ENCODE data around the gene RHBDF1.

DNA sequence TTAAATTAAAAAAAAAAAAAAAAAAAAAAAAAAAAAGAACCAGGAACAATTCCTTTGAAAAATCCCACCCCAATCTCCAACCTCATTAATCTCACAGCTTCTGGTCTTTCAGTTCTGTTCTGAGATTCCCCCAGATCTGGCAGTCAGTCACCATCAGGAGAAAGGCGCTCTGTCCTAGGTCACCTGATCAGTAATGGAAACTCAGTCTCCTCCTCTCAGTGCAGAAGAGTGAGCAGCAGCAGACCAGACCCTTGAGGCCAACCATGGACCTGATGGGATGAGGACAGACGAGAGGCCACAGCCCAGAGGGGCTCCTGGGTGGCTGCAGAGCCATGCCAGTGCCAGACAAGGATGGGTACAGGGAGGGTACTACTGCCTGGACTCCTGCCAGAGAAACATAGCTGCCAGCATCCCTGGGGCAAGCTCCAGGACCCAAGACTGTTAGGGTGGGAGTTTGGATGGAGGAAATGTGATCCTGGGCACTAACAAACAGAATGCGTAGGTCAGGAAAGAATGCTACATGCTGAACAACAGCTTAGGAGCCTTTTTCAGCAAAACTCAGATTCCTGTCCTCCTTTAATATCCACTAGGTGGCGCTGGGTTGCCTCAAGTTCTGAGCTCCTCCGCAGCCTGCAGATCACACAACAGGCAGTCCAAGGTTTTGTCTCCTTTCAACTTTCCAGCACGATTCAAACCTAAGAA lies 34.3 kb upstream of the RHBDF1 start:
- TF ChIP-seq ARNTL (CRISPR knock-in tag; IDR thresholded peaks at IDR 0.05; ENCODE audit: borderline replicate concordance, low read depth) (no peak), TOX (CRISPR knock-in tag; IDR thresholded peaks at IDR 0.05; ENCODE audit: borderline replicate concordance) (no peak), POU6F1 (CRISPR knock-in tag; IDR thresholded peaks at IDR 0.05; ENCODE audit: borderline replicate concordance, low read depth) (no peak), CSDC2 (CRISPR knock-in tag; IDR thresholded peaks at IDR 0.05) (no peak), PATZ1 (CRISPR knock-in tag; IDR thresholded peaks at IDR 0.05; ENCODE audit: borderline replicate concordance) (no peak), CREB5 (CRISPR knock-in tag; IDR thresholded peaks at IDR 0.05; ENCODE audit: low read depth) (no peak), SNAI2 (CRISPR knock-in tag; IDR thresholded peaks at IDR 0.05) (no peak), RARB (CRISPR knock-in tag; IDR thresholded peaks at IDR 0.05) (no peak), ZFP30 (CRISPR knock-in tag; IDR thresholded peaks at IDR 0.05) (no peak)
